Esophagus mucosa (tissue), 1 donor: ENCODE measurements around the gene CLCNKA. TPM values are rescaled to one million over a fixed set of nuclear protein-coding genes. Genes with fewer than 3 reads are reported as not detected.

ENCODE experiments used
- ATAC-seq: fragments of 200-7000 bp; cut with Tn5 transposase; one replicate; pipeline ENCODE4 v1.9.1; 2020
- total RNA-seq: library from RNA; stranded (reverse); gene quantifications from one replicate; pipeline ENCODE4 v1.2.4, GENCODE V29; 2023
- donor health status: DM: yes; HTN: yes; CAD: no.

The CLCNKA gene
- total RNA-seq, 1 donor from 2014 or later = 0.08 TPM

DNA sequence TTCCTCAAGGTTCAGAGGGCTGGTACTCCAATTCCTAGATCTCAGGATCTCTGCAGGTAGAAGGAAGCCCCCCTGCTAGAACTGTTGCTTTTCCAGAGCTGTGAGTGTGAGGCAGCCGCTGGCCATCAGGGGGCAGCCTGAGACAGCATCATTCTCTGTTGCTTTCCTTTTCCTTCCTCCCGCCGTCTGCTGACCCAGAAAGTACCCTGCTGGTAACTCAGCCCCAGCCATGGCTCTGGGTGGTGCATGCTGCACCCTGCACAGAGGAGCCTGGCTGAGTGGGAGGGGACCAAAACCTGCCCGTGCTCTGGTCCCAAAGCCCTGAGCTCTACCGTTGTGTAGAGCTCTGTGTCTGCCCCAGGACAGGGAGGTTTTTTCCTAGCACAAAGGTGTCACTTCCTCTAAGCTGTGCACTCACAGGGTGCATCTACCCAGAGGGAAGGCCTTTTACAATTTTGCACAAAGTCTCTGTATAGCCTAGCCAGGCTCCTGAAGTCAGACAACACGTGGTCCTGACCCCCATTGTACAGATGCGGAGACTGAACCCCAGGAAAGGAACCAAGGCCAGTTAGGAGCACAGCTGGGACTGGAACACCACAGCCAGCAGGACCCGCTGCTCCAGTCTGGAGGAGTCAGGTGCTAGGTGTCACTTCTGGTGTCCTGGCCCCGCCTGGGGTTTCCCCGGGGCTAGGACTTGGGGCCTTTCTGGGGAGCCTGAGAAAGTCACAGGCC, 57.3 kb downstream of the CLCNKA start:
- ATAC-seq = peak; percentile 52

DNA sequence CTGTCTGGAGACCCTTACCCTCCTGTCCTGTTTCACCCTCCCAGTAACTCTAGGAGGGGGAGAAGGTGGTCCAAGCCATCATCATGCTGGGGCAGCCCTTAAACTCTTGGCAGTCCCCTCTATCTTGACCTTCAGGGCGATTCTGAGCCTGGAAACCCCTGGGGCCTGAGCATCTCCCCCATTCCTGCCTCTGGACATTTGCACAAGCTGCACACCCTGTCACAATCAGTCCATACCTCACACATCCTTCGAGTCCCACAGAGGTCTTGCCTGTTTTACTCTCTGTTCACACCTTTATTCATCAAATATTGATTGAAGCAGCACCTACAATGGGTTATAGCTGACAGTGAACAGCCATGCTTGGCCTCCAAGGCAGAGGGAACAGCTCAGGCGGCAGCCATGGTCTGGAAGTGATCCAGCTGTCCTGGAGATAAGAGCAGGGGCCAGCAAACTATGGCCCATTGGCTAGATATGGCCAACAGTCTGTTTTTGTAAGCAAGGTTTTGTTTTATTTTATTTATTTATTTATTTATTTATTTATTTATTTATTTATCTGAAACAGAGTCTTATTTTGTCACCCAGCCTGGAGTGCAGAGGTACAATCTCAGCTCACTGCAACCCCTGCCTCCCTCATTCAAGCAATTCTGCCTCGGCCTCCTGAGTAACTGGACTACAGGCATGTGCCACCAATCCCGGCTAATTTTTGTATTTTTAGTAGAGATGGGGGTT, 58.8 kb downstream of the CLCNKA start:
- no peak for ATAC-seq

DNA sequence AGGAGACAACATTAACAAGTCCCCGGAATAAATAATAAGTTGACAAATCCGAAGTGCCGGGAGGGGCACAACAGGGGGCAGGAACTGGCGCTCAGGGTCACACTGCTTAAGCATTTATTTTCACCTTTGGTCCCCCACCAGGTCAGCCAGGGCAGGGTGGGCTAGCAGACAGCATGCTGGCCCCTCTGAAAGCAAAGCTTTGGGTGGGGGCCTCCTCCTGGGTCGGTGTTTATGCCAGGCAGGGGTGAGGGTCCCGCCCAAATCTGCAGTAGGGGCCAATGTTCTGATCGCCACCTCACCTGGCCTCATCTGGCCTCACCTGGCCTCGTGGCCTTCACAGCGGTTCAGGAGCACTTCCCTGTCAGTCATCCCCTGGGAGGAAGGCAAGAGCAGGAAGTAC, 59.8 kb downstream of the CLCNKA start:
- no peak for ATAC-seq

DNA sequence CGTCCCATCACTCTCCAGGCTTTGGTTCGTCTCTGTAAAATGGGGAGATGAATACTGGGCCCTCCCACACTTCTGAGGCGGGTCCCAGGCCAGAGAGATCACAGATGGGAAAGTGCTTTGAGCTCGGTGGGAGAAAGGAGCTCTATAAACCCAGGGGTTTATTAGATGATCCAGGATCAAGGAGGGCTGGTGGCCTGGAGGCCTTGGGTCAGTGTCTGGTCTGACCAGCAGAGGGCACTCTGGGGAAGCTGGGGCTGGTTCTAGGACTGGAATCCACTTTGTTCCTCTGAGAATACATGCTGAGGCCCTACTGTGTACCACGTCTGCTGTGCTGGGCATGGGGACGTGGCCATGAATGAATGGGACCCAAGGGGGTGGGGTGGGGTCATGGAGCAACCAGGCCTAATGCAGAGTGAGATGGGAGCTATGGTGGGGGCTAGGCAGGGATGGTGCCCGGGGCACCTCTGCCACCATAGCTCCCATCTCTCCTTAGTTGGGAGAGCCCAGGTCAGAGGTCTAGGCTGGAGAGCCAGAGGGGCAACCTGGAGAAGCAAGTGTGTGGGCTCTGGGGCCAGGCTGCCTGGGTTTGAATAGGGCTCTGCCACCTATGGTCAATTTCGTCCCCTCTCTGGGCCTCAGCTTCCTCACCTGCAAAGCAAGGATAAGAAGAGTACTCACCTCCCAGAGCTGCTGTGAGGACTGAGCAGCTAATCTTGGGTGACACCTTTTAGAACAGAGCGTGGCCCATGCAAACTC, 60.6 kb downstream of the CLCNKA start:
- peak; percentile 58 for ATAC-seq

DNA sequence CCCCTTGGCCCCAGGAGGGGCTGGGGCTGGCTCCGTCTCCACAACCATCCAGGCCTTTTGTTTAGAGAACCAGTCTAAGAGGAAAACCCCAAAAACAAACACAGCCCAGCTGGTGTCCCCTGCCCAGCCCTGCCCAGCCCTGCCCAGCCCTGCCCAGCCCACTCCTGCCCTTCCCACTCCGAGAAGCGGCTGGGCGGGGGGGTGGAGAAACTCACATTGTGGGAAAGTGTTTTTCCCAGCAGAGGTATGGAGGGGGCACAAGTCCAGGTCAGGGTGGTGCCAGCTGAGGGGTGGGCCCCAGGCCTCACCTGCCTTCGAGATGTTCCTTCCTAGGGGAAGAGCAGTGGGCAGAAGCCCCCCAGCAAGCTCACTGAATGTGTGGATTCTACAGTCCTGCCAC, 61.6 kb downstream of the CLCNKA start:
- no peak for ATAC-seq

Other genes with a start within 250 kb of the CLCNKA start
- gene UQCRHL, start 214.4 kb upstream of the CLCNKA start, total RNA-seq = 1.6 TPM
- 25.1 TPM for gene SPEN, start 174.3 kb upstream of the CLCNKA start, total RNA-seq
- 26.5 TPM for gene ZBTB17, start 45.9 kb upstream of the CLCNKA start, total RNA-seq
- gene SRARP, start 17.8 kb upstream of the CLCNKA start, total RNA-seq = not detected
- 1.6 TPM for gene HSPB7, start 4.0 kb upstream of the CLCNKA start, total RNA-seq
- not detected for gene CLCNKB, start 21.7 kb downstream of the CLCNKA start, total RNA-seq
- 0.80 TPM for gene FAM131C, start 51.6 kb downstream of the CLCNKA start, total RNA-seq
- 146 TPM for gene EPHA2, start 134.0 kb downstream of the CLCNKA start, total RNA-seq
- gene ARHGEF19, start 190.6 kb downstream of the CLCNKA start, total RNA-seq = 21.9 TPM
- gene CPLANE2, start 215.1 kb downstream of the CLCNKA start, total RNA-seq = 11.4 TPM